GM11168 (cell line): ENCODE results near the gene PCDH15.
"Not testable (repeated sequence)": the region's sequence is repeated elsewhere in the genome, so short reads cannot be mapped to it uniquely, and the experiment has no call there.

ENCODE experiments used
- in situ Hi-C: fragments of 300-500 bp; cut with MboI; formaldehyde crosslinking; loops from one replicate; pipeline ENCODE4 v1.12.0; 2022; ENCODE audit warnings: low sequenced_read_pairs; ENCODE audit not compliant: unreplicated experiment

The PCDH15 gene

GRCh38 chr10:54585572-54585971 is 215.5 kb downstream of the PCDH15 start:
- in situ Hi-C loops: no loop called here

- in situ Hi-C loops: no loop called here
These were observed 223.3 kb downstream of the PCDH15 start for GRCh38 chr10:54577682-54578081.

- in situ Hi-C loops: no loop called here
These were observed 224.5 kb downstream of the PCDH15 start for GRCh38 chr10:54576541-54576940.

- in situ Hi-C loops: no loop called here
These were observed 241.5 kb downstream of the PCDH15 start for GRCh38 chr10:54559498-54559897.

- in situ Hi-C loops: no loop called here
These were observed 247.0 kb downstream of the PCDH15 start for GRCh38 chr10:54554028-54554427.

- in situ Hi-C loops: no loop called here
These were observed 251.0 kb downstream of the PCDH15 start for GRCh38 chr10:54550016-54550415.

- in situ Hi-C loops: no loop called here
These were observed 269.7 kb downstream of the PCDH15 start for GRCh38 chr10:54531296-54531695.

GRCh38 chr10:54530299-54530698 is 270.7 kb downstream of the PCDH15 start:
- in situ Hi-C loops: no loop called here

GRCh38 chr10:54525816-54526215 is 275.2 kb downstream of the PCDH15 start:
- in situ Hi-C loops: no loop called here

- in situ Hi-C loops: not testable (repeated sequence)
These were observed 285.8 kb downstream of the PCDH15 start for GRCh38 chr10:54515244-54515643.

GRCh38 chr10:54503863-54504262 is 297.2 kb downstream of the PCDH15 start:
- in situ Hi-C loops: no loop called here

- in situ Hi-C loops: no loop called here
These were observed 299.1 kb downstream of the PCDH15 start for GRCh38 chr10:54501929-54502328.

- in situ Hi-C loops: no loop called here
These were observed 304.2 kb downstream of the PCDH15 start for GRCh38 chr10:54496852-54497251.

- in situ Hi-C loops: no loop called here
These were observed 313.3 kb downstream of the PCDH15 start for GRCh38 chr10:54487743-54488142.

- in situ Hi-C loops: no loop called here
These were observed 315.1 kb downstream of the PCDH15 start for GRCh38 chr10:54485971-54486370.

GRCh38 chr10:54484186-54484585 is 316.8 kb downstream of the PCDH15 start:
- in situ Hi-C loops: no loop called here

- in situ Hi-C loops: no loop called here
These were observed 322.4 kb downstream of the PCDH15 start for GRCh38 chr10:54478601-54479000.

GRCh38 chr10:54477738-54478137 is 323.3 kb downstream of the PCDH15 start:
- in situ Hi-C loops: no loop called here

GRCh38 chr10:54470324-54470631 is 330.8 kb downstream of the PCDH15 start:
- in situ Hi-C loops: no loop called here

- in situ Hi-C loops: no loop called here
These were observed 331.3 kb downstream of the PCDH15 start for GRCh38 chr10:54469587-54470323.

GRCh38 chr10:54454271-54454670 is 346.8 kb downstream of the PCDH15 start:
- in situ Hi-C loops: no loop called here

- in situ Hi-C loops: no loop called here
These were observed 352.0 kb downstream of the PCDH15 start for GRCh38 chr10:54449056-54449455.

GRCh38 chr10:54444170-54444569 is 356.9 kb downstream of the PCDH15 start:
- in situ Hi-C loops: no loop called here
